ENCODE results near the gene SLC30A3.

SLC30A3 gene

GRCh38 chr2:27265536-27265870, 2.7 kb upstream of the SLC30A3 start:
- Histone ChIP-seq H3K4me1 (ENCODE audit: low read length) (peaks cover under 1% of the 10 kb centered on the region; the same call in 1 of the 2 replicates), H3K27ac (ENCODE audit: low read length) (no peak overlapping the region), H3K4me3 (ENCODE audit: low read length) (no peak overlapping the region), H3K9ac (ENCODE audit: low read length) (no peak overlapping the region), H3K9me3 (ENCODE audit: insufficient read depth, low read length) (no peaks in the 10 kb centered on the region), H3K4me2 (ENCODE audit: low read length) (no peak overlapping the region), H2AFZ (ENCODE audit: low read depth, low read length) (no peak overlapping the region), H3K79me2 (ENCODE audit: low read length) (no peaks in the 10 kb centered on the region), H3K36me3 (replicated peaks; ENCODE audit: low read depth, low read length) (no peaks in the 10 kb centered on the region), H4K20me1 (ENCODE audit: insufficient read depth, low read length) (no peaks in the 10 kb centered on the region), H3K27me3 (ENCODE audit: low read depth, low read length) (peaks cover 45% of the 10 kb centered on the region)
- TF ChIP-seq EZH2phosphoT487 (IDR thresholded peaks at IDR 0.05; ENCODE audit: low read depth) (no peak), CTCF (IDR thresholded peaks at IDR 0.05; ENCODE audit: low read depth, low read length) (no peak)

- Histone ChIP-seq H3K4me3 (ENCODE audit: low read length) (no peak overlapping the region), H3K4me2 (ENCODE audit: low read length) (no peak overlapping the region), H4K20me1 (ENCODE audit: insufficient read depth, low read length) (no peaks in the 10 kb centered on the region), H3K79me2 (ENCODE audit: low read length) (no peaks in the 10 kb centered on the region), H3K9me3 (ENCODE audit: insufficient read depth, low read length) (no peaks in the 10 kb centered on the region), H3K36me3 (replicated peaks; ENCODE audit: low read depth, low read length) (no peaks in the 10 kb centered on the region), H3K4me1 (ENCODE audit: low read length) (no peaks in the 10 kb centered on the region), H3K9ac (ENCODE audit: low read length) (no peak overlapping the region), H2AFZ (ENCODE audit: low read depth, low read length) (no peak overlapping the region), H3K27me3 (ENCODE audit: low read depth, low read length) (peaks cover 44% of the 10 kb centered on the region), H3K27ac (ENCODE audit: low read length) (no peak overlapping the region)
- TF ChIP-seq EZH2phosphoT487 (IDR thresholded peaks at IDR 0.05; ENCODE audit: low read depth): no peak
- peak; percentile 14; the same call in 1 of the 2 replicates for TF ChIP-seq CTCF (IDR thresholded peaks at IDR 0.05; ENCODE audit: low read depth, low read length)
Observed at GRCh38 chr2:27264753-27265535, 2.1 kb upstream of the SLC30A3 start.

GRCh38 chr2:27264253-27264752, 1.5 kb upstream of the SLC30A3 start:
- no peak overlapping the region for H2AFZ ChIP-seq (ENCODE audit: low read depth, low read length)
- H3K4me2 ChIP-seq (ENCODE audit: low read length): no peak overlapping the region
- TF ChIP-seq EZH2phosphoT487 (IDR thresholded peaks at IDR 0.05; ENCODE audit: low read depth): no peak
- TF ChIP-seq CTCF (IDR thresholded peaks at IDR 0.05; ENCODE audit: low read depth, low read length): no peak
- H3K27ac ChIP-seq (ENCODE audit: low read length): no peak overlapping the region
- no peak overlapping the region for H3K9ac ChIP-seq (ENCODE audit: low read length)
- H3K9me3 ChIP-seq (ENCODE audit: insufficient read depth, low read length): no peaks in the 10 kb centered on the region
- H3K27me3 ChIP-seq (ENCODE audit: low read depth, low read length): peaks cover 38% of the 10 kb centered on the region
- no peaks in the 10 kb centered on the region for H3K79me2 ChIP-seq (ENCODE audit: low read length)
- no peaks in the 10 kb centered on the region for H3K4me1 ChIP-seq (ENCODE audit: low read length)
- H3K4me3 ChIP-seq (ENCODE audit: low read length): no peak overlapping the region
- no peaks in the 10 kb centered on the region for H3K36me3 ChIP-seq (replicated peaks; ENCODE audit: low read depth, low read length)
- no peaks in the 10 kb centered on the region for H4K20me1 ChIP-seq (ENCODE audit: insufficient read depth, low read length)

GRCh38 chr2:27263287-27264252, 723 bp upstream of the SLC30A3 start:
- H3K27ac ChIP-seq (ENCODE audit: low read length): no peak overlapping the region
- peak overlapping the region; percentile 81 for H3K4me3 ChIP-seq (ENCODE audit: low read length)

More at GRCh38 chr2:27263287-27264252, 723 bp upstream of the SLC30A3 start:
- Histone ChIP-seq H3K9ac (ENCODE audit: low read length) (peak overlapping the region; percentile 34; the same call in 1 of the 2 replicates), H3K9me3 (ENCODE audit: insufficient read depth, low read length) (no peaks in the 10 kb centered on the region), H3K4me2 (ENCODE audit: low read length) (peak overlapping the region; percentile 82), H4K20me1 (ENCODE audit: insufficient read depth, low read length) (no peaks in the 10 kb centered on the region), H3K79me2 (ENCODE audit: low read length) (no peaks in the 10 kb centered on the region), H2AFZ (ENCODE audit: low read depth, low read length) (peak overlapping the region; percentile 39; the same call in 1 of the 2 replicates), H3K27me3 (ENCODE audit: low read depth, low read length) (peaks cover 35% of the 10 kb centered on the region), H3K36me3 (replicated peaks; ENCODE audit: low read depth, low read length) (no peaks in the 10 kb centered on the region), H3K4me1 (ENCODE audit: low read length) (no peaks in the 10 kb centered on the region)
- no peak for TF ChIP-seq CTCF (IDR thresholded peaks at IDR 0.05; ENCODE audit: low read depth, low read length)
- no peak for TF ChIP-seq EZH2phosphoT487 (IDR thresholded peaks at IDR 0.05; ENCODE audit: low read depth)

All from OCI-LY3 (cell line).